K562 (cell line): ENCODE measurements around the gene RNF215. TPM values are rescaled to one million over a fixed set of nuclear protein-coding genes. Genes with fewer than 3 reads are reported as not detected.

Experiments used
- CBX8 ChIP-seq: fragments of 200-600 bp; sonication (generic); IDR thresholded peaks from 2 replicates; pipeline ENCODE4 v1.6.1; 2012; ENCODE audit warnings: borderline replicate concordance, mixed run types, low read depth, mild to moderate bottlenecking, moderate library complexity, mixed read lengths, low read length, control low read depth, inconsistent platforms; ENCODE audit not compliant: poor library complexity, severe bottlenecking; ENCODE audit errors: extremely low read depth
- EP400 ChIP-seq: fragments of 450-650 bp; IDR thresholded peaks from 2 replicates; pipeline ENCODE4 v1.6.1; 2017; ENCODE audit warnings: antibody characterized with exemption, mild to moderate bottlenecking, moderate library complexity
- FOXJ2 ChIP-seq: fragments of 200-800 bp; sonication (Bioruptor generic); IDR thresholded peaks from 2 replicates; pipeline ENCODE4 v1.6.1; 2016; ENCODE audit warnings: missing genetic modification characterization, missing compliant biosample characterization
- GABPA ChIP-seq: fragments of 200-800 bp; sonication (Bioruptor generic); conservative IDR thresholded peaks from 2 replicates; pipeline ENCODE4 v1.6.1; 2016; ENCODE audit warnings: low read depth, missing genetic modification characterization, missing compliant biosample characterization
- HNRNPH1 ChIP-seq: fragments of 200-400 bp; formaldehyde crosslinking; optimal IDR thresholded peaks from 2 replicates; pipeline ENCODE3; 2017; ENCODE audit warnings: low read depth, mild to moderate bottlenecking, low read length, moderate library complexity
- L3MBTL2 ChIP-seq: fragments of 450-650 bp; IDR thresholded peaks from 2 replicates; pipeline ENCODE4 v1.6.1; 2016; ENCODE audit warnings: mild to moderate bottlenecking, moderate library complexity
- MEF2A ChIP-seq: IDR thresholded peaks from 2 replicates; pipeline ENCODE4 v1.6.1; 2011; ENCODE audit warnings: low read depth, mild to moderate bottlenecking, low read length, moderate library complexity; ENCODE audit not compliant: control insufficient read depth
- MNT ChIP-seq, 2 experiments: fragments of 450-650 bp; conservative IDR thresholded peaks; 2 replicates each; pipeline ENCODE4 v1.6.1; 2017; ENCODE audit warnings: mild to moderate bottlenecking in 2 of 2, moderate library complexity in 2 of 2
- PBX2 ChIP-seq, 2 experiments: IDR thresholded peaks in 1 of 2; conservative IDR thresholded peaks in 1 of 2; 2 replicates each; pipeline ENCODE4 v1.6.1; 2016; ENCODE audit warnings: low read depth in 2 of 2, mild to moderate bottlenecking in 1 of 2, missing compliant biosample characterization in 1 of 2, missing genetic modification characterization in 1 of 2, moderate library complexity in 1 of 2
- POU5F1 ChIP-seq: fragments of 150-350 bp; IDR thresholded peaks from 2 replicates; pipeline ENCODE4 v1.6.1; 2014; ENCODE audit warnings: borderline replicate concordance, low read length, low read depth, mild to moderate bottlenecking; ENCODE audit not compliant: partially characterized antibody
- SMAD1 ChIP-seq: fragments of 150-350 bp; IDR thresholded peaks from 2 replicates; pipeline ENCODE4 v1.6.1; 2014; ENCODE audit warnings: low read length, low read depth; ENCODE audit not compliant: partially characterized antibody
- TBP ChIP-seq: optimal IDR thresholded peaks from 2 replicates; pipeline ENCODE3; 2011; ENCODE audit warnings: low read depth, low read length, improper control_type of control experiment
- XRCC3 ChIP-seq: fragments of 450-650 bp; IDR thresholded peaks from 2 replicates; pipeline ENCODE4 v1.6.1; 2017; ENCODE audit warnings: mild to moderate bottlenecking, moderate library complexity
- ZC3H11A ChIP-seq: IDR thresholded peaks from 2 replicates; pipeline ENCODE4 v1.6.1; 2012; ENCODE audit warnings: low read depth, low read length, improper control_type of control experiment
- ZC3H4 ChIP-seq: sonication (generic); formaldehyde crosslinking; IDR thresholded peaks from 2 replicates; pipeline ENCODE4 v1.9.0; 2021; ENCODE audit warnings: missing genetic modification reagents, borderline replicate concordance
- ZNF253 ChIP-seq: fragments of 250-450 bp; sonication (Bioruptor Pico); conservative IDR thresholded peaks from 2 replicates; pipeline ENCODE4 v1.6.1; 2021; ENCODE audit warnings: mild to moderate bottlenecking
- ZNF395 ChIP-seq: fragments of 200-800 bp; sonication (Bioruptor generic); IDR thresholded peaks from 2 replicates; pipeline ENCODE4 v1.6.1; 2017; ENCODE audit warnings: missing genetic modification characterization, missing compliant biosample characterization
- ZNF589 ChIP-seq: fragments of 200-800 bp; sonication (Bioruptor generic); IDR thresholded peaks from 2 replicates; pipeline ENCODE4 v1.6.1; 2016; ENCODE audit warnings: low read depth, missing genetic modification characterization, missing compliant biosample characterization
- ZNF76 ChIP-seq: fragments of 250-450 bp; sonication (Bioruptor Pico); IDR thresholded peaks from 2 replicates; pipeline ENCODE4 v1.4.0; 2020; ENCODE audit warnings: mild to moderate bottlenecking, moderate library complexity, borderline replicate concordance
- ZZZ3 ChIP-seq: fragments of 450-650 bp; IDR thresholded peaks from 2 replicates; pipeline ENCODE4 v1.6.1; 2016; ENCODE audit warnings: antibody characterized with exemption, mild to moderate bottlenecking, moderate library complexity
- polyA plus RNA-seq, 8 experiments: library from polyadenylated mRNA; depleted of rRNA in 4 of 8; stranded (reverse) in 5 of 8; unstranded in 3 of 8; fragments of >200 nt; fragmentation: Nextera tagmentation in 2 of 8; fragmentation: Illumina TruSeq in 1 of 8; extraction: Ambion mirVana in 2 of 8; extraction: Trizol in 1 of 8; gene quantifications; 2 replicates each; pipeline versions ENCODE4 v1.2.1 to v1.2.3, GENCODE V29; 2011 to 2014; ENCODE audit warnings: inconsistent platforms in 1 of 8, missing spikeins in 1 of 8
- total RNA-seq, 7 experiments: library from RNA; depleted of rRNA in 6 of 7; stranded (reverse); fragments of >200 nt in 6 of 7; fragmentation: Illumina TruSeq in 2 of 7; extraction: Trizol in 2 of 7; gene quantifications; 2 replicates each; pipeline versions ENCODE4 v1.2.1 to v1.2.3, GENCODE V29; 2011 to 2021; ENCODE audit warnings: low replicate concordance in 1 of 7

The RNF215 gene
- total and polyA plus RNA-seq, 9 of the 15 experiments (the other 6 are each of a cell fraction or from before 2014, with no cell fraction given), result 0.08 to 9.8 (median 2.7) TPM

- TF ChIP-seq CBX8 (no peak), L3MBTL2 (no peak), MNT (conservative IDR thresholded peaks at IDR 0.05) (peak in 1 of 2 experiments; percentile 58; a peak in 2 of 4 replicates), ZNF395 (CRISPR knock-in tag) (no peak; the same call in 1 of the 2 replicates), SMAD1 (no peak), ZZZ3 (no peak), HNRNPH1 (no peak), MEF2A (no peak), ZNF589 (no peak), ZC3H4 (CRISPR knock-in tag) (no peak), POU5F1 (no peak), TBP (peak; percentile 74), EP400 (0 out of 2 replicates have a peak, but pooled peaks have one; percentile 39), FOXJ2 (tag) (no peak), GABPA (tag) (no peak), PBX2 (CRISPR knock-in tag; IDR thresholded peaks at IDR 0.05; ENCODE audit: low read depth) (no peak), PBX2 (tag; conservative IDR thresholded peaks at IDR 0.05; ENCODE audit: low read depth) (no peak), ZNF76 (no peak), ZNF253 (no peak), ZC3H11A (no peak), XRCC3 (no peak)
Observed at GRCh38 chr22:30421695-30422480, 34.7 kb upstream of the RNF215 start (continued).
